Measurements from ENCODE around the gene HTR1A. TPM values are rescaled to one million over a fixed set of nuclear protein-coding genes. Genes with fewer than 3 reads are reported as not detected.

The HTR1A gene
- not detected for total RNA-seq

- DNase-seq (ENCODE audit: low spot score), result no peak
- intact Hi-C loops (cut with DNase I), result no loop called here
- no peak for ATAC-seq
These were observed at the start of gene HTR1A for GRCh38 chr5:63962279-63962678. Gene HTR1A (minus strand): TSS chr5:63962445. CDS start chr5:63961719, 726 bp downstream.

- intact Hi-C loops (cut with DNase I), result no loop called here
- DNase-seq (ENCODE audit: low spot score) (no peak), ATAC-seq (no peak)
These were observed 41.7 kb upstream of the HTR1A start for GRCh38 chr5:64003966-64004365.

GRCh38 chr5:64000096-64000495 lies 37.9 kb upstream of the HTR1A start:
- intact Hi-C loops (cut with DNase I), result no loop called here
- DNase-seq (ENCODE audit: low spot score) (no peak), ATAC-seq (no peak)

- ATAC-seq (no peak), DNase-seq (ENCODE audit: low spot score) (no peak)
- intact Hi-C loops (cut with DNase I), result no loop called here
These were observed 24.8 kb upstream of the HTR1A start for GRCh38 chr5:63987053-63987452.

- intact Hi-C loops (cut with DNase I), result no loop called here
- DNase-seq (ENCODE audit: low spot score) (no peak), ATAC-seq (no peak)
These were observed 19.6 kb upstream of the HTR1A start for GRCh38 chr5:63981864-63982263.

GRCh38 chr5:63963926-63964325 lies 1.7 kb upstream of the HTR1A start:
- intact Hi-C loops (cut with DNase I), result no loop called here

GRCh38 chr5:63963080-63963735 lies 963 bp upstream of the HTR1A start:
- ATAC-seq (peak; percentile 49), DNase-seq (ENCODE audit: low spot score) (no peak)
- intact Hi-C loops (cut with DNase I), result no loop called here

More at GRCh38 chr5:63963926-63964325, 1.7 kb upstream of the HTR1A start:
- no peak for DNase-seq (ENCODE audit: low spot score)
- no peak for ATAC-seq

GRCh38 chr5:63961598-63962161 lies 565 bp downstream of the HTR1A start:
- ATAC-seq (peak; percentile 13), DNase-seq (ENCODE audit: low spot score) (no peak)
- intact Hi-C loops (cut with DNase I), result no loop called here

GRCh38 chr5:63961125-63961597 lies 1.1 kb downstream of the HTR1A start:
- no peak for DNase-seq (ENCODE audit: low spot score)
- intact Hi-C loops (cut with DNase I), result no loop called here

GRCh38 chr5:63960646-63961045 lies 1.6 kb downstream of the HTR1A start:
- intact Hi-C loops (cut with DNase I), result no loop called here
- peak; percentile 41 for ATAC-seq
- no peak for DNase-seq (ENCODE audit: low spot score)

More at GRCh38 chr5:63961125-63961597, 1.1 kb downstream of the HTR1A start:
- no peak for ATAC-seq

GRCh38 chr5:63959177-63959982 lies 2.9 kb downstream of the HTR1A start:
- peak; percentile 11 for ATAC-seq
- DNase-seq (ENCODE audit: low spot score), result no peak
- intact Hi-C loops (cut with DNase I), result no loop called here

GRCh38 chr5:63958654-63959053 lies 3.6 kb downstream of the HTR1A start:
- intact Hi-C loops (cut with DNase I), result no loop called here
- no peak for DNase-seq (ENCODE audit: low spot score)
- ATAC-seq, result no peak

GRCh38 chr5:63957617-63958016 lies 4.6 kb downstream of the HTR1A start:
- no peak for ATAC-seq
- intact Hi-C loops (cut with DNase I), result no loop called here
- no peak for DNase-seq (ENCODE audit: low spot score)

GRCh38 chr5:63953217-63953616 lies 9.0 kb downstream of the HTR1A start:
- ATAC-seq, result no peak
- DNase-seq (ENCODE audit: low spot score), result no peak
- intact Hi-C loops (cut with DNase I), result no loop called here

- intact Hi-C loops (cut with DNase I), result no loop called here
- ATAC-seq (no peak), DNase-seq (ENCODE audit: low spot score) (no peak)
These were observed 27.1 kb downstream of the HTR1A start for GRCh38 chr5:63935103-63935502.

GRCh38 chr5:63931836-63932235 lies 30.4 kb downstream of the HTR1A start:
- DNase-seq (ENCODE audit: low spot score), result no peak
- intact Hi-C loops (cut with DNase I), result no loop called here
- no peak for ATAC-seq

- intact Hi-C loops (cut with DNase I), result no loop called here
- ATAC-seq, result no peak
- no peak for DNase-seq (ENCODE audit: low spot score)
These were observed 33.8 kb downstream of the HTR1A start for GRCh38 chr5:63928451-63928850.

GRCh38 chr5:63923914-63924313 lies 38.3 kb downstream of the HTR1A start:
- intact Hi-C loops (cut with DNase I), result no loop called here
- DNase-seq (ENCODE audit: low spot score), result no peak
- ATAC-seq, result no peak

- DNase-seq (ENCODE audit: low spot score) (no peak), ATAC-seq (no peak)
- intact Hi-C loops (cut with DNase I), result no loop called here
These were observed 42.3 kb downstream of the HTR1A start for GRCh38 chr5:63919763-63920478.
